HG03565 (cell line): Measurements from ENCODE around the gene MCTP2.

Source experiments
- ATAC-seq: cut with Tn5 transposase; IDR thresholded peaks from one replicate; pipeline ENCODE4 v1.9.1; 2021; ENCODE audit warnings: mild to moderate bottlenecking, moderate library complexity; ENCODE audit not compliant: unreplicated experiment

Gene MCTP2

DNA sequence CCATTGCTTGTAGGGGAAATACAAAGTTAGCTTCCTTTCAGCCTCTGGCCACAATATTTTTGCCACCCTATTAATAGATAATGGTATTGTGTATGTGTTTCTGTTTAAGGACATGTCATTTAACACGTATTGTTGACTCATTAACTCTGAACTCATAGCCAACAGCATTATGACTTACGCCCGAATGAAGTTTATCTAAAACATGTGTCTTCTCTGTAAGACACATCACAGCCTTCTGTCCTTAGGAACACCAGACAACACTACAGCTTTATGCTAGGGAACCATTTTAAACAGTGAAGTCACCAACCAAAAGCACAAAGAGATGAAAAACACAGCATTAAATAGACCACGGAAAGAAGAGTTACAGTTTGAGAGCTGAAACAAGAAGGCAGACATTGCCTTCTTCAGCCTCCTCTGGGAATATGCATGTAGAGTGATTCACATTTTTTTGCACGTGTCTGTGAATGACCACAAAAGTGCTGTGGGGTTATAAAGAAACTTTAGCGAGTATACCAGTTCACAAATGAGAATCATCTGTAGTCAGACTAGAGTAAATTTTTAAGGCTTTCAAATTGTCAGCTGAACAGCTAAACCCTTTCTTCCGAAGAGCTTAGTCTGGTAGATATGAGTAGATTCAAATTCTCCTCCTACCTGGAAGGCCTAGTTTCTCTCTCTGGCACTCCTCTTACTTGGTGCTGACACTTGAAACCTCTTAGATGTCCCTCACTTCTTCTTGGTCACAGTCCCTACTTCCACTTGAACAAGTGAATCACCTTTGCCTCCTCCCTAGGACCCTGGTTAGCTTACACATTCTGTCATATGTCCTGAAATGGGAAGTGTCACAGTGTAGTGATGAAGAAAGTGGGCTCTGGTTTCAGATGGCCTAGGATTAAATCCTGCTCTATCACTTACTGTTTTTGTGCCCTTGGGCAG, 32.2 kb downstream of the MCTP2 start:
- peak; percentile 52 for ATAC-seq

- ATAC-seq, result no peak
Observed at GRCh38 chr15:94265009-94265408, 33.6 kb downstream of the MCTP2 start.

GRCh38 chr15:94265982-94266381, 34.6 kb downstream of the MCTP2 start:
- no peak for ATAC-seq

- ATAC-seq, result no peak
Observed at GRCh38 chr15:94266789-94267188, 35.4 kb downstream of the MCTP2 start.

- ATAC-seq, result no peak
Observed at GRCh38 chr15:94269954-94270353, 38.6 kb downstream of the MCTP2 start.

DNA sequence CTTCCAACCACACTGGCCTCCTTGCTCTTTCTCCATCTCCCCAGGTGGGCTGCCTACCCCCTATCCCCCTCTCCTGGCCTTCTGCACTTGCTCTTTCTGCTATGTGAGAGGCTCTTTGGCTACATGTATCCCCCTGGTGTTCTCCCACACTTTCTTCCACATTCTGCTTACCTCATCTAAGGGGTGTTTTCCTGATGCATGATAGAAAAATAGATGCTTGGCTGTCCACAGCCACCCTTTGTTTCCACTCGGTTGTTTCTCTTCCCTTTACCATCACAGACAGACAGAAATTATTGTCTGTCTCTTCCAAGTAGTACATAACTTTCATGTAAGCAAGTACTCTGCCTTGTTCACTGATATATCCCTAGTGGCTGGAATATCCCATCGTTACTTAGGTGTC, 39.2 kb downstream of the MCTP2 start:
- ATAC-seq, result no peak

DNA sequence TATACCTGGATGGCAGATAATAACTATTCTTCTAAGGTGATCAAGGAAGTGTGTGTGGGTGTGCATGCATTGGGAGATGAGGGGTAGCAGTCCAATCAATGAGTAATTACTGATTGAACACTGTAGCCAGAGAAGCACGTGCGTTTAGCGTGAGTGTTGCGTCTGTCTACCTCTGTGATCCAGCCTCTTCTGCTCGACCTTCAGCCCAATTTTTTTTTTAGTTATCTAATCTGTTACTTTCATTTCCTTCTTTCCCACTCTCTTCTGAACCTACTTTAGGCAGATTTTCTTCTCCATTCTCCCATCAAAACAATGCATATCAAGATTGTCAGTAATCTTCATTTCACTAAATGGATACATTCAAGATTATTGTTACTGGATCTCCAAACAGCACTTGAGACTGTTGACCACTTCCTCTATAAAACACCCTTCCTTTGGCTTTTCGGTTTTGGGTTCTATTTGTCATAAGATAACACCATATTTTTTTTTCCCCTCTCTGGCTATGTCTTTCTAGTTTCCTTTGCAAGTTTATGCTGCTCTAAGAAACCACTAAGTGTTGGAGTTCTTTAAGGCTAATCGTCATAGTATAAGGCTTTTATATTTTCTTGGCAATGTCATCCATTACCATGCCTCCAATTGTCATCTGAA, 41.0 kb downstream of the MCTP2 start:
- peak; percentile 79 for ATAC-seq

DNA sequence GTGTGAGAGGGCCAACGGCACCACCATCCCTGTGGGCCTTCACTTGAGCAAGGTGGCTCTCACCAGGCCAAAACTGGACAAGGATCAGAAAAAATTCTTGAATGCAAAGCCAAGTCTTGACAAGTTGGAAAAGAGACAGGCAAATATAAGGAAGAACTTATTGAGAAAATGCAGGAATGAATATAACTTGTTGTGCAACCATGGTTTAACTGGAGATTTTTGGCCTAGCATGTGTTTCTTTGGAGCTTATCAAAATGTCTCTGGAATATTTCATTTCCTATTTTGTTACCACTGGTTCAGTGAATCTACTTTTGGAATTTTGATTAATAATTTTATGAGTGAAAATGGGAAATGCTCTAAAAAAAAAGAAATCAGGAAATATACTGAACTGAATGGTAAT, 42.5 kb downstream of the MCTP2 start:
- no peak for ATAC-seq

GRCh38 chr15:94274745-94275144, 43.4 kb downstream of the MCTP2 start:
- ATAC-seq, result no peak

GRCh38 chr15:94277485-94277884, 46.1 kb downstream of the MCTP2 start:
- ATAC-seq, result no peak

- ATAC-seq, result no peak
Observed at GRCh38 chr15:94279736-94280135, 48.4 kb downstream of the MCTP2 start.

- ATAC-seq, result no peak
Observed at GRCh38 chr15:94280301-94280700, 48.9 kb downstream of the MCTP2 start.

GRCh38 chr15:94282269-94283250, 51.2 kb downstream of the MCTP2 start:
- no peak for ATAC-seq

DNA sequence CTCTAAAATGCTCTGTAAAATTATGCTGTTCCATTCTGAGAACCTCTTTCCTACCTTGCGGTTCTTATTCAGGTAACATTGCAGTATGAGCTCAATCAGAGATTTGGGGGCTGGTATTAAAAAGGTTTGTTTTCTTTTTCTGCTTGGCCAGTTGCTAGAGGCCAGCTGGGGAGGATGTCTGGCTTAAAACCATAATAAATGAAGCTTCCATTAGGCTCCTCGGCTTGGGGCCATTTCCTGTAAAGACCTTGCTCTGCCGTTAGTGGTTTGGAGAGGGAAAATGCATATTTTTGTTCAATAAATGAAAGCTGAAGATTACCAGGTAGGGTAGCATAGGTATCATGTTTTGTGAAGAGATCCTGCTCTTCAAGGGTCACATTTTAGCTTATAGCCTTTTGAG, 55.2 kb downstream of the MCTP2 start:
- ATAC-seq, result no peak

DNA sequence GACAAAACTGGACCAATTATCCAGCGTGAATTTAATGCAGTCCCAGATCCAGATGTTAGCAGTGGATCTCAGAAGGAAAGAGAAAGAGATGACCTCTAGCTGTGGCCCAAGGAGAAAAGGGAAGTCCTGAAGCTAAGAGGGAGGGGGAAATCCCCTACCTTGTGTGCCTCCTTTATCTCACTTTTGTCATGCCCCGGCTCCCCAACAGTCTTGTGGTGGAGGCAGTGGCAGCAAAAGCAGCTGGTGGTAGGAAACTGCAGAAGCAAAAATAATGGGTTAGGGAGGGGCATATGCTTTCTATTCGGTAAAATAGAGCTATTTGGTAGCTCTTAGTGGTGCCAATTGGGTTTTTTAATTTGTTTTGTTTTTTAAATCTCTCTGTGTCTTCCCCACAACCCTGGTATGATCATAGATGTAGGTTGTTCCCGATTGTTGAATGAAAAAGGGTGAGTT, 56.5 kb downstream of the MCTP2 start:
- ATAC-seq, result peak; percentile 99

DNA sequence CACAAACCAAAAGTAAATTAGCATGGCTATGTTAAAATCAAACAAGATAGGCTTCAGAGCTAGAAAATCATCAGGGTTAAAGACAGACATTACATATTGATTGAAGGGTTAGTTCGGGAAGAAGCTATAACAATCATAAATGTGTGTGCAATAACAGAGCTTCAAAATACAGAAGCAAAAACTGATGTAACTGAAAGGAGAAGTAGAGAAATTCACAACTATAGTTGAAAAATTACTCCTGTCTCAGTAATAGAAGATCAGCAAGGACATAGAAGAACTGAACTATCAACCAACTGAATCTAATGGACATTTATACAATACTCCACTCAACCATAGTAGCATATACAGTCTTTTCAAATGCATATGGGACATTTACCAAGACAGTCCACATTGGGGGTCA, 59.4 kb downstream of the MCTP2 start:
- no peak for ATAC-seq

- ATAC-seq, result no peak
Observed at GRCh38 chr15:94293411-94294402, 62.3 kb downstream of the MCTP2 start.

GRCh38 chr15:94294556-94294955, 63.2 kb downstream of the MCTP2 start:
- no peak for ATAC-seq

DNA sequence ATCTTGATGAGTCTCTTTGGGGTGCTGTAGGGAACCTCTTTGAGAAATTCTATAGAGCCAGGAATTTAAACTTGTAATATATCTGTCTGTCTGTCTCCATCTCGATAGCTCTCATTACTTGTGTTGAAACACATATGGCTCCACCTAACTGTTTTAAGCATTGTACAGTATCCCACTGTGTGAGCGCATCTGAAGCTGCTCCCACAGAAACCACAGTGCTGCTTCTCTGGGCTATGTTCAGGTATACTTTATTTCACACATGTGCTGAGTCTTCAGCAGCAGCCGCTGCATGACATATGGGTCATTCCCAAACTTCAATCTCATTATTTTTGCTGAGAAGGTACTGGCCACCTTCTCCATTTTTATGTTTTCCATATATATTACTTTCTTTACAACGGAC, 63.9 kb downstream of the MCTP2 start:
- no peak for ATAC-seq

DNA sequence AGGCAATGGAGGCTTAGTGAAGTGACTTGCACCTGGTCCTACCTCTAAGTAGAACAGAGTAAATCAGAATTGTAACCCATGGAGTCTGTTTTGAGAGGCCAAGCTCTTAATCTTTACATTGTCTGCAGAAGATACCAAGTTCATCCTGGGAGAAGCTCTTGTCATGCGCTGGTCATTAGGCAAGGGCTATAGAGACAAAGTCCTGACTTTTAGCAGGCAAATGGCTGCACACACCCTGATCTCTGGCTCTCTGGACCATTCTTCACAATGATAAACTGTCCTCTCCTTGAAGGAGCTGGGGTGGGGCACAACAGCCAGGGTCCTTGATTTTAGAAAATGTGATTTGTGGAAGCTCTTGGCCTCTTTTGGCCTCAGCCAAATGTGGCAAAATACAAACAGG, 65.4 kb downstream of the MCTP2 start:
- no peak for ATAC-seq
